Erythroblast (primary cell): Measurements from ENCODE around the gene ACER2.

ENCODE experiments used
- DNase-seq, 2 experiments: peaks; one replicate each; lab custom pipeline; 2025; lab: John Stamatoyannopoulos, UW
- GATA1 ChIP-seq: IDR thresholded peaks from 2 replicates; pipeline ENCODE4 v1.6.1; 2011; ENCODE audit warnings: low read depth, mild to moderate bottlenecking, control low read depth, low read length, moderate library complexity
- POLR2A ChIP-seq: IDR thresholded peaks from 2 replicates; pipeline ENCODE4 v1.6.1; 2011; ENCODE audit warnings: mild to moderate bottlenecking, low read length

ACER2 gene

DNA sequence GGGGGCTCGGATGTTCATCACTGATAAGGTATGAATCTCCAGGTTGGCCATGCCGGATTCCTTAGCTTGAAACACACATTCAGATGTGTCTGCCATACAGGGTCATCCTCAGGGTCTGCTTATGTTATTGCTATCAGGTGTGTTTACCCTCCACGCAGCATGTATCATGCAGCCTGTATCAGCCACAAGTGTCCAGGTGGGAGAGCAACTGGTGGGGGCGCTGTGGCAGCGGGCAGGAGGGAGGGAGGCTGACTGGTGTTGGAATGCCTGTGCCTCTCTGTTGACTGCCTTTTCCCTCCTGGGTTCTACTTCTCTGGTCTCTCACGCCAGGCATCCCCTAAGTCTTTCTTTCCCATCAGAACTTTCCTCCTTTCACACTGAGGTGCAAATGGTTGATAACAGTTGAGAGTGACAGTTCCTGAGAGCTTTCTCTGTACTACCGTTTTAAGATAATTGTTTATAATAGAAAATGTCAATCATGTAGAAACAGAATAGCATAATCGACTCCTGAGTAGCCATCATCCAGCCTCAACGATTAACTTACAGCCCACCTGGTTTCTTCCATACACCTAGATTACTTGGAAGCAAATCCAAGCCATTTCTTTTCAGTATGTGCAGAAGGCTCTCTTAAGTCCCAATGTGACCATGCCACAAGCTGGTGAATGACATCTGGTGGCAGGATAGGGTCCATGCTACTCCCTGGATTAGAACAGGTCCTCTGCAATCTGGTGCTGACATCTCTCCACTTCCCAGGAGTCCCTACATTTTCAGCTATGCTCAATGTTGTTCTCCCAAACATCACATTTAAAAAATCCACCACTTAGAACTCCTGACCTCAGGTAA is 86.6 kb downstream of the ACER2 start:
- no peak for DNase-seq
- TF ChIP-seq GATA1 (no peak), POLR2A (no peak)

DNA sequence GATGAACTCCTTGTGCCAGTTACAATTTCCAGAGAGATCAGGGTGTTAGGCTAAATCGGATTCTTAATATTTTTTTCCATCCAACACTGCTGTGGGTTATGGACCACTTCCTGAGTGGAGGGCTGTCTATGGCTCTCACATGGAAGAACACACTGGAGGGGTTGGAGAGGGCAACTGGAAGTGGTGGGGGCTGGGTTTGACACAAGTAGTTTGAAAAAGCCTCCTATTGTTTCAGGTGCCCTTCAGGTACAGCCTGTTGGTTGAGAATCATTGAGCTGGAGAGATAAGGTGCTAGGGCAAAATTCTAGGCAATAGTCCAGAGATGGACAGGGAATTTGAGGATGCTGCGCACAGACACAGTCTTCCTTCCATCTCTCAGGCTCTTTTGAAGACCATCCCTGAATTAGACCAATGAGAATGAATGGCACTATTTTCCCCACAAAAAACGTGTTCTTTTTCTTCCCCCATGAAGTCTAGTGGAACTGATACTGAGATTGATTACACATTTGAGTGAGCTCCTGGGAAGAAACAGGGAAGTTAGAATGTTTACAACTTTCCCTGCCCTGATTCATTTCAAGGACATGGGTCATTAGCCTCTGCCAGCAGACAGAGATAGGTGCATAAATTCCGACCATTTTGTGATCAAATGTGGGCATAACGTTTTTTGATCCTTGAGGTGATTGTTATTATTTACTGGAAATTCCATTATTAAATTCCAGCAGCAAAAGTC is 87.7 kb downstream of the ACER2 start:
- TF ChIP-seq POLR2A (no peak), GATA1 (no peak)
- no peak for DNase-seq

DNA sequence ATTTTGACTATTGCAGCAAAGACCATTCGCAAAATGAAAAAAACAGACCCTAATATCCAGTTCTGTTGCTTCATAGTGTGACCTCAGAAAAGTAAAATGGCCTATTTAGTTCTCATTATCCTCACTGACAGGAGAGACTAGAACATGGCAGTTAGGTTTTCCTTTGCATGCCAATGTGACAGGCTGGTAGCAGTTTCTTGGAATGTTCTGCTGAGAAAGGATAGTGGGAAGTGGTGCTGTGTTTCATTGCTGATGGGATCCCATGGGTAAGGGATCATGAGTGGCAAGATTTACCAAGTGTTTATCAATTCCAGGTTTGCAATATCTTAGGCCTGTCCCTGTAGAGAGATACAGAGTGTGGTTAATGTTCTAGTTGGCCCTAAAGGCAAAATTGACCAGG is 88.5 kb downstream of the ACER2 start:
- DNase-seq: no peak

DNA sequence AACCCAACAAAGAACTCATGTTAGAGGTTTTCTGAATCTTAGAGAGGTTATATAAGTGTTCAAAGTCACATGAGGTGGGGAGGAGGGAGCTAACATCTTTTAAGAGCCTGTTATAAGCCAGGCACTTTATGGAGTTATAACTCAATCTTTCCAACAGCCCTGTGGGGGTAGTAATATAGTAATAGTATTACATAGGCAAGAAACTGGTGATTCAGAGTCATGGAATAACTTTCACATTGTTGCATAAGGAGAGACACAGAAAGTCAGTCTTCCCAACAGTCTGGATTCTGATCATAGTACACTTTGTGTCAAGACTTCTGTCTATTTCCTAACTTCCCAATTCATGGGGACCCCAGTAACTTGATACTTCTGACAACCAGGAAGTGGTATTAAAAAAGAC is 89.2 kb downstream of the ACER2 start:
- no peak for DNase-seq
- TF ChIP-seq POLR2A (no peak), GATA1 (no peak)

More for the DNA sequence above, 88.5 kb downstream of the ACER2 start:
- TF ChIP-seq GATA1: no peak
- TF ChIP-seq POLR2A: no peak
